Loucy (cell line): ENCODE data around the gene DDX23.

ENCODE experiments used
- H2AFZ ChIP-seq: fragments of 200-600 bp; sonication (generic); 2 replicates; pipeline ENCODE4 v1.6.0; 2016; ENCODE audit warnings: antibody characterized with exemption, mild to moderate bottlenecking, low read length, moderate library complexity
- H3F3A ChIP-seq: fragments of 200-600 bp; 2 replicates; pipeline ENCODE4 v1.6.0; 2016; ENCODE audit warnings: antibody characterized with exemption, low read depth, mild to moderate bottlenecking
- H3K27me3 ChIP-seq: fragments of 200-600 bp; sonication (generic); 2 replicates; pipeline ENCODE4 v1.6.1; 2014; ENCODE audit warnings: low read length, mild to moderate bottlenecking; ENCODE audit not compliant: insufficient read depth, poor library complexity, severe bottlenecking
- H3K36me3 ChIP-seq: fragments of 200-600 bp; sonication (generic); 2 replicates; pipeline ENCODE4 v1.6.1; 2016; ENCODE audit warnings: low read length; ENCODE audit not compliant: insufficient read depth
- H3K4me1 ChIP-seq: fragments of 200-600 bp; sonication (generic); 2 replicates; pipeline ENCODE4 v1.5.1; 2014; ENCODE audit warnings: low read length, mild to moderate bottlenecking; ENCODE audit not compliant: insufficient read depth, poor library complexity, severe bottlenecking
- H3K4me2 ChIP-seq: fragments of 200-600 bp; sonication (generic); 2 replicates; pipeline ENCODE4 v1.6.0; 2014; ENCODE audit warnings: antibody characterized with exemption, low read length, low read depth, mild to moderate bottlenecking; ENCODE audit not compliant: poor library complexity, severe bottlenecking
- H3K4me3 ChIP-seq: fragments of 200-600 bp; sonication (generic); 2 replicates; pipeline ENCODE4 v1.5.1; 2014; ENCODE audit warnings: low read length, mild to moderate bottlenecking, mixed read lengths; ENCODE audit not compliant: poor library complexity, severe bottlenecking
- H3K79me2 ChIP-seq: fragments of 200-600 bp; sonication (generic); 2 replicates; pipeline ENCODE4 v1.6.1; 2014; ENCODE audit warnings: low read length; ENCODE audit not compliant: insufficient read depth
- H3K9ac ChIP-seq: fragments of 200-600 bp; sonication (generic); 2 replicates; pipeline ENCODE4 v1.6.0; 2014; ENCODE audit warnings: mild to moderate bottlenecking, low read depth, low read length, moderate library complexity; ENCODE audit not compliant: poor library complexity, severe bottlenecking
- H3K9me2 ChIP-seq: fragments of 200-600 bp; sonication (generic); replicated peaks from 2 replicates; pipeline ENCODE4 v1.6.1; 2016; ENCODE audit warnings: low read depth, low read length, mixed read lengths
- H3K9me3 ChIP-seq: fragments of 200-600 bp; sonication (generic); 2 replicates; pipeline ENCODE4 v1.6.1; 2014; ENCODE audit warnings: mild to moderate bottlenecking, antibody characterized with exemption, low read length, low read depth; ENCODE audit not compliant: insufficient read depth
- H4K20me1 ChIP-seq: fragments of 200-600 bp; sonication (generic); 2 replicates; pipeline ENCODE4 v1.6.0; 2014; ENCODE audit warnings: antibody characterized with exemption, low read length, mild to moderate bottlenecking; ENCODE audit not compliant: insufficient read depth, poor library complexity, severe bottlenecking
- CTCF ChIP-seq: fragments of 200-600 bp; sonication (generic); conservative IDR thresholded peaks from 2 replicates; pipeline ENCODE4 v1.5.1; 2014; ENCODE audit warnings: mild to moderate bottlenecking, antibody characterized with exemption, low read length
- EZH2phosphoT487 ChIP-seq: fragments of 200-600 bp; IDR thresholded peaks from 2 replicates; pipeline ENCODE4 v1.6.1; 2018; ENCODE audit warnings: antibody characterized with exemption, mild to moderate bottlenecking, moderate library complexity, borderline replicate concordance

The DDX23 gene

GRCh38 chr12:48883305-48884161 lies 31.6 kb upstream of the DDX23 start:
- no peak overlapping the region for H2AFZ ChIP-seq
- H3K27me3 ChIP-seq = no peaks in the 10 kb centered on the region
- H3K36me3 ChIP-seq = no peaks in the 10 kb centered on the region
- H3K4me3 ChIP-seq = no peak overlapping the region
- no peaks in the 10 kb centered on the region for H3K79me2 ChIP-seq
- H4K20me1 ChIP-seq = no peaks in the 10 kb centered on the region
- H3F3A ChIP-seq = no peaks in the 10 kb centered on the region
- no peak overlapping the region for H3K4me2 ChIP-seq
- no peaks in the 10 kb centered on the region for H3K9me3 ChIP-seq
- TF ChIP-seq CTCF = no peak
- no peak for TF ChIP-seq EZH2phosphoT487
- H3K9me2 ChIP-seq = no peaks in the 10 kb centered on the region
- no peaks in the 10 kb centered on the region for H3K4me1 ChIP-seq
- H3K9ac ChIP-seq = no peak overlapping the region

- H3K4me1 ChIP-seq = no peaks in the 10 kb centered on the region
Observed at GRCh38 chr12:48882972-48883304, 31.0 kb upstream of the DDX23 start.

GRCh38 chr12:48882315-48882687 lies 30.3 kb upstream of the DDX23 start:
- Histone ChIP-seq H3K79me2 (no peaks in the 10 kb centered on the region), H3F3A (no peaks in the 10 kb centered on the region), H3K36me3 (no peaks in the 10 kb centered on the region), H3K9me2 (no peaks in the 10 kb centered on the region), H3K9me3 (no peaks in the 10 kb centered on the region), H4K20me1 (no peaks in the 10 kb centered on the region), H2AFZ (no peak overlapping the region), H3K4me1 (no peaks in the 10 kb centered on the region), H3K9ac (no peak overlapping the region), H3K4me3 (no peak overlapping the region), H3K4me2 (no peak overlapping the region), H3K27me3 (no peaks in the 10 kb centered on the region)
- TF ChIP-seq EZH2phosphoT487 = no peak
- TF ChIP-seq CTCF = no peak

More at GRCh38 chr12:48882972-48883304, 31.0 kb upstream of the DDX23 start:
- TF ChIP-seq CTCF (no peak), EZH2phosphoT487 (no peak)
- no peak overlapping the region for H3K4me3 ChIP-seq
- no peak overlapping the region for H3K4me2 ChIP-seq
- no peak overlapping the region for H2AFZ ChIP-seq
- no peaks in the 10 kb centered on the region for H3K79me2 ChIP-seq
- no peaks in the 10 kb centered on the region for H4K20me1 ChIP-seq
- no peaks in the 10 kb centered on the region for H3K9me3 ChIP-seq
- no peaks in the 10 kb centered on the region for H3K27me3 ChIP-seq
- H3K9ac ChIP-seq = no peak overlapping the region
- H3K9me2 ChIP-seq = no peaks in the 10 kb centered on the region
- no peaks in the 10 kb centered on the region for H3F3A ChIP-seq
- no peaks in the 10 kb centered on the region for H3K36me3 ChIP-seq
